Measurements from ENCODE around the gene IQGAP2.
"Not testable (repeated sequence)": the region's sequence is repeated elsewhere in the genome, so short reads cannot be mapped to it uniquely, and the experiment has no call there.

The IQGAP2 gene

DNA sequence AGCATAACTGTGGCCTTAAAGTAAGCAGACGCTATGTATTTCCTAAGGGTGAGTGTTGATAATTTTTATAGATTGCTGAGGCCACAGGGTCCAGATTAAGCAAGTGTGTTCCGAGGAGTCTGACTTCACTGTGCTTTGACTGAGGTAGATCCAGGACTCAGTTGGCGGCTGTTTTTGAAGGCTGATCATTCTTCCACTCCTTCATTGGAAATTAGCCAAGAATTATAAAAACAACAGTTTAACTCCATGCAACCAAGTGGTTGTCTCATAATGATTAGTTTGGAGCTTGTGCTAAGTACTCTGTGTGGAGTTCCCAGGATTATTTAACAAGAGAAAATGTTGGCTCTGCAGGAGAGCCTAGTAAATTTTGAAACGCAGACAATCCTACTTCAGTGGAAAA is 19.1 kb downstream of the IQGAP2 start:
- H3K27ac ChIP-seq (ENCODE audit: low read depth, low read length), result no peak overlapping the region
- no peaks in the 10 kb centered on the region for H3K36me3 ChIP-seq (ENCODE audit: insufficient read depth, low read length)
- no peaks in the 10 kb centered on the region for H3K4me1 ChIP-seq (ENCODE audit: insufficient read depth, low read length)
- H3K9me3 ChIP-seq (ENCODE audit: low read length), result no peaks in the 10 kb centered on the region
- H3K9ac ChIP-seq (ENCODE audit: low read length), result no peak overlapping the region
- H3K4me3 ChIP-seq (ENCODE audit: low read depth in 1 of 2, low read length in 2 of 2), result no peak overlapping the region
- no peaks in the 10 kb centered on the region for H3K27me3 ChIP-seq (ENCODE audit: control insufficient read depth in 1 of 2, insufficient read depth in 2 of 2, low read length in 2 of 2)

DNA sequence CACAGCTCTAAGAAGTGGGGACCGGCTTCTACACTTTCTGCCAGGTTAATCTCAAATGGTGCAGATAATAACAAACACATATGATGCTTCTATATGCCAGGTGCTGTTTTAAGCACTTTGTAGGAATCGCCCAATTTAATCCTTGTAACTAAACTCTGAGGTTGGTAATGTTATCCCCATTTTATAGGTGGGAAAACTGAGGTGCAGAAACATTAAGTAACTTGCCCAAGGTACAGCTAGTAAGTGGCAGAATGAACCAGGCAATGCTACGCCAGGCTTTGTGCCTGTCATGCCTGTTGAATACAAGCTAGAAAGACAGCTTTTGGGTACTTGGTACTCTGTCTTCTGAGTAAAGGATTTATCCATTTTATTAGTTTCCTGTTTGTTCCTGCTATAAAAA is 19.7 kb downstream of the IQGAP2 start:
- Histone ChIP-seq H3K4me3 (ENCODE audit: low read depth in 1 of 2, low read length in 2 of 2) (no peak overlapping the region), H3K9ac (ENCODE audit: low read length) (no peak overlapping the region), H3K4me1 (ENCODE audit: insufficient read depth, low read length) (no peaks in the 10 kb centered on the region), H3K27me3 (ENCODE audit: control insufficient read depth in 1 of 2, insufficient read depth in 2 of 2, low read length in 2 of 2) (no peaks in the 10 kb centered on the region), H3K27ac (ENCODE audit: low read depth, low read length) (no peak overlapping the region), H3K9me3 (ENCODE audit: low read length) (no peaks in the 10 kb centered on the region), H3K36me3 (ENCODE audit: insufficient read depth, low read length) (no peaks in the 10 kb centered on the region)

DNA sequence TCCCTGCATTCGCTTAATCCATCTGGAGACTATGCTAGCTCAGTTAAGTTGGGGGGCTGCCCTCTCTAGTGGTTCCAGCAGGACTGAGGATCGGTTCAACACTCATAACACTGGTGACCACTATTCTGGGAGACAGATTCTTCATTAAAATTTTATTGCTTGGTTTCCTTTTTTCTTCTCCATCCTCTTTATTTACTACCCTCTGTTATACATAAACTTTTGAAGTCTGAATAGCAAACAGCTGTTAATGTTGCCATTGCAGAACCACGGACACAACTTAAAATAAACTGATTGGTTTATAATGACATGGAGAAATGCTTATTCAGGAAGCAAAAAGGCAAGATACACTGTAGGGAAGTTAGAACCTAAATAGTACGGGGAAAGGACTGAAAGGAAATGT is 22.1 kb downstream of the IQGAP2 start:
- Histone ChIP-seq H3K36me3 (ENCODE audit: insufficient read depth, low read length) (no peaks in the 10 kb centered on the region), H3K4me1 (ENCODE audit: insufficient read depth, low read length) (no peaks in the 10 kb centered on the region), H3K27me3 (ENCODE audit: control insufficient read depth in 1 of 2, insufficient read depth in 2 of 2, low read length in 2 of 2) (no peaks in the 10 kb centered on the region), H3K4me3 (ENCODE audit: low read depth in 1 of 2, low read length in 2 of 2) (no peak overlapping the region), H3K27ac (ENCODE audit: low read depth, low read length) (no peak overlapping the region), H3K9me3 (ENCODE audit: low read length) (no peaks in the 10 kb centered on the region), H3K9ac (ENCODE audit: low read length) (no peak overlapping the region)

DNA sequence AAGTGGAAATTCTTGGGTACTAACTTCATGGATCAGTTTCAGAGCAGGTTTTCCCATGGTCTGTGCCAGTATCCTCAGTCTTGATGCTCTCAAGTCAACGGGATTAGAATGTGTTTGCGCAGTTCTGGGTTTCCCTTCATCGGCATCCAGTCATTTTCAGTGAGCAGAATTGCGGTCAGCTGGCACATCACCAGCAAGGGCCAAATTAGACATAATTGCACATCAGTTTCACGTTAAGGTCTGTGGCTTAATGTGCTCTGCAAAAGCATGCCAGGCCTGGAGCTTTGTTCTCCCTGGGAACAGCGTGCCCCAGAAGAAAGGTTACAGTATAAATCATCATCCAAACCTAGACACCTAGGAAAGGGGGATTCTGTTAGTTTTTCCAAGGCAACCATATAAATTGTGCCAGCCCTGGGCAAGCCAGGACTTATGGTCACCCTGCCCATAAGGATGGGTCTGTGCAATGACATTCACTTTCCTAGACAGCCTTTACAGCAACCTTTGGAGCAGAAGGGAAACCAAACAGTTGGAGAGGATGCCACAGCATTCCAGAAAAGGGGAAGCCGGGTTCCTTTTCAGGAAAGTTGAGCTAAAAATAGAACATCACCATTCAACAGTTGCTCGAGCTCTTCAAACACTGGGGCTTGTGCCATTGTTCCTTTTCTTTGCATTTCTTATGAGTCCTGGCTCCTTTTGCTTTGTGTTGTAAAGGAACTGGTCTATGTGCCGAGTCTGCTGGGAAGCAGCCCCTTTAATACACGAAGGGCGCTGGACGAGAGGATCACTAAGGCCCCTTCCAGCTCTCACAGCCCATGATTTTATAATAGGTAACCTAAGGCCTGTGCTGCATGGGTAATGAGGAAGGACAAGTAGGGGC is 23.1 kb downstream of the IQGAP2 start:
- H3K4me1 ChIP-seq (ENCODE audit: insufficient read depth, low read length), result no peaks in the 10 kb centered on the region
- no peaks in the 10 kb centered on the region for H3K36me3 ChIP-seq (ENCODE audit: insufficient read depth, low read length)
- no peak overlapping the region for H3K9ac ChIP-seq (ENCODE audit: low read length)
- H3K9me3 ChIP-seq (ENCODE audit: low read length), result no peaks in the 10 kb centered on the region
- no peak overlapping the region for H3K27ac ChIP-seq (ENCODE audit: low read depth, low read length)
- H3K27me3 ChIP-seq (ENCODE audit: control insufficient read depth in 1 of 2, insufficient read depth in 2 of 2, low read length in 2 of 2), result no peaks in the 10 kb centered on the region
- H3K4me3 ChIP-seq (ENCODE audit: low read depth in 1 of 2, low read length in 2 of 2), result no peak overlapping the region

DNA sequence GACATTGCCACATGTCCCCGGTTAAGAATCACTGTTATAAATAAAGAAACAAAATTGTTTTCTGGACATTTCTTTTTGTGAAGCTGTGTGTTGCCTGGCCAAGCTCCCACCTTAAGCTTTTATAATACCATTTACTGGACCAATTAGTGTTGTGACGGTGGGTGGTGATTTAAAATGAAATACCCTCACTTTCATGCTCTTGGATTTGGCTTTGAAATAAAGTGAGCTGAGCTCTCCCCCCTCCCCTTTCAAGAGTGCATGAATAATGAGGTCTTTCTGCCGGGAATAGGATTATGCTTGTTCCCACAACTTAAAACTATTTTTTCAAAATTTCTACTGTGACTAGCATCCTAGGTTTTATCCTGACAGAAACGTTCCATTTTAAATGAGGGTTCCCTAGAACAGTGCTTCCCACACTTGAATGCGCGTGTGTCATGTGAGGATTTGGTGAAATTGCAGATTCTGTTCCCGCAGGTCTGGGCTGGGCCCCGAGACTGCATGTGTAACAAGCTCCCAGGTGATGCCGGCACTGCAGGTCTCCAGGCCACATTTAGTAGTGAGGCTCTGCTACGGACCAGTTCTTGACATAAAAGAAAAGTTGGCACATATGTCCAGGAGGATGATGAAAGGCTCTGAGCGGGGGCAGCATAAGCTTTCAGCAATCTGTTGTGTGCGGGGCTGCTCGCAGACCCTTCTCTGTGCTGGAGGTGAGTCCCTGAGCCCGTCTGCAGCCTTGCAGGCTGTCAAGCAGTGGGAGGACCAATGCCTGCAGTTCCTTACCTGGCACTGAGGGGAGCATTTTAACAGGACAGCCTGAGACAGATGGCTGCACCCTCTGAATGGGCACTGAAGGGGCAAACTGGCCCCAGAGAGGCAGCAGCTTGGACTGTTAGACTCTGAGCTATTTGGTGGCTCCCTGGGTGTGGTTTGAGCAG is 24.4 kb downstream of the IQGAP2 start:
- H3K4me3 ChIP-seq (ENCODE audit: low read depth in 1 of 2, low read length in 2 of 2), result no peak overlapping the region
- no peaks in the 10 kb centered on the region for H3K4me1 ChIP-seq (ENCODE audit: insufficient read depth, low read length)
- H3K9ac ChIP-seq (ENCODE audit: low read length), result no peak overlapping the region
- no peaks in the 10 kb centered on the region for H3K9me3 ChIP-seq (ENCODE audit: low read length)
- H3K36me3 ChIP-seq (ENCODE audit: insufficient read depth, low read length), result no peaks in the 10 kb centered on the region
- H3K27me3 ChIP-seq (ENCODE audit: control insufficient read depth in 1 of 2, insufficient read depth in 2 of 2, low read length in 2 of 2), result no peaks in the 10 kb centered on the region
- no peak overlapping the region for H3K27ac ChIP-seq (ENCODE audit: low read depth, low read length)

DNA sequence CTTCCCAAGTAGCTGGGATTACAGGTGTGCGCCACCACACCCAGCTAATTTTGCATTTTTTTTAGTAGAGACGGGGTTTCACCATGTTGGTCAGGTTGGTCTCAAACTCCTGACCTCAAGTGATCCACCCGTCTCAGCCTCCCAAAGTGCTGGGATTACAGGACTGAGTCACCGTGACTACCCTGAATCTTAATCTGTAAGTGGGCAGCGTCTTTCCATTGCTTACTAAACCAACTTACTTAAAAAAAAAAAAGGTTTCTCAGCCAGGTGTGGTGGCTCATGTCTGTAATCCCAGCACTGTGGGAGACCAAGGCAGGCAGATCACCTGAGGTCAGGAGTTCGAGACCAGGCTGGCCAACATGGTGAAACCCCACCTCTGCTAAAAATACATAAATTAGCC is 25.5 kb downstream of the IQGAP2 start:
- H3K4me3 ChIP-seq (ENCODE audit: low read depth in 1 of 2, low read length in 2 of 2); H3K36me3 ChIP-seq (ENCODE audit: insufficient read depth, low read length); H3K27ac ChIP-seq (ENCODE audit: low read depth, low read length); H3K9ac ChIP-seq (ENCODE audit: low read length); H3K27me3 ChIP-seq (ENCODE audit: control insufficient read depth in 1 of 2, insufficient read depth in 2 of 2, low read length in 2 of 2); H3K9me3 ChIP-seq (ENCODE audit: low read length); H3K4me1 ChIP-seq (ENCODE audit: insufficient read depth, low read length): not testable (repeated sequence)

DNA sequence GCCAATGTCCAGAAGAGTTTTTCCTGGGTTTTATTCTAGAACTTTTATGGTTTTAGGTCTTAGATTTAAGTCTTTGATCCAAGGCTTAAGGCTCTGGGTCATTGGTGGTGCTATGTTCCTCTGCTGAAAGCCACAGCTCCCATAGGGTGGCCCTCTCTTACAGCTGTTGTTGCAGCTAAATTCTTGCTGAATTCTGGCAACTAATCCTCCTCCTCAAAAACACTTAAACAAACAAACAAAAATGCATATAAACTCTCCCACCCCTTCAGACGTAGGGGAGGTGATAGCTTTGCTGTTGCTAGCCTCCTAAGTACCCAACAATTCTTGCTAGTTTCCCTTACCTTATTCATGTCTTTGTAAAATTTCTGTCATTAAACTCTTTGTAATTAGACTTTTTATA is 30.2 kb downstream of the IQGAP2 start:
- Histone ChIP-seq H3K4me3 (ENCODE audit: low read depth in 1 of 2, low read length in 2 of 2) (no peak overlapping the region), H3K36me3 (ENCODE audit: insufficient read depth, low read length) (no peaks in the 10 kb centered on the region), H3K4me1 (ENCODE audit: insufficient read depth, low read length) (no peaks in the 10 kb centered on the region), H3K9me3 (ENCODE audit: low read length) (no peaks in the 10 kb centered on the region), H3K27me3 (ENCODE audit: control insufficient read depth in 1 of 2, insufficient read depth in 2 of 2, low read length in 2 of 2) (no peaks in the 10 kb centered on the region), H3K27ac (ENCODE audit: low read depth, low read length) (no peak overlapping the region), H3K9ac (ENCODE audit: low read length) (no peak overlapping the region)

DNA sequence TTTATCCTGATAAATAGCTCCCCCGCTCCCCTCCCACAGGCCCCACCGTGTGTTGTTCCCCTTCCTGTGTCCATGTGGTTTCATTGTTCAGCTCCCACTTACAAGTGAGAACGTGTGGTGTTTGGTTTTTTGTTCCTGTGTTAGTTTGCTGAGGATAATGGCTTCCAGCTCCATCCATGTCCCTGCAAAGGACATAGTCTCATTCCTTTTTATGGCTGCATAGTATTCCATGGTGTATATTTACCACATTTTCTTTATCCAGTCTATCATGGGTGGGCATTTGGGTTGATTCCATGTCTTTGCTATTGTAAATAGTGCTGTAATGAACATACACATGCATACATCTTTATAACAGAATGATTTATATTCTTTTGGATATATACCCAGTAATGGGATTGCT is 34.4 kb downstream of the IQGAP2 start:
- H3K9me3 ChIP-seq (ENCODE audit: low read length); H3K9ac ChIP-seq (ENCODE audit: low read length); H3K4me1 ChIP-seq (ENCODE audit: insufficient read depth, low read length); H3K27ac ChIP-seq (ENCODE audit: low read depth, low read length); H3K4me3 ChIP-seq (ENCODE audit: low read depth in 1 of 2, low read length in 2 of 2); H3K36me3 ChIP-seq (ENCODE audit: insufficient read depth, low read length); H3K27me3 ChIP-seq (ENCODE audit: control insufficient read depth in 1 of 2, insufficient read depth in 2 of 2, low read length in 2 of 2): not testable (repeated sequence)

DNA sequence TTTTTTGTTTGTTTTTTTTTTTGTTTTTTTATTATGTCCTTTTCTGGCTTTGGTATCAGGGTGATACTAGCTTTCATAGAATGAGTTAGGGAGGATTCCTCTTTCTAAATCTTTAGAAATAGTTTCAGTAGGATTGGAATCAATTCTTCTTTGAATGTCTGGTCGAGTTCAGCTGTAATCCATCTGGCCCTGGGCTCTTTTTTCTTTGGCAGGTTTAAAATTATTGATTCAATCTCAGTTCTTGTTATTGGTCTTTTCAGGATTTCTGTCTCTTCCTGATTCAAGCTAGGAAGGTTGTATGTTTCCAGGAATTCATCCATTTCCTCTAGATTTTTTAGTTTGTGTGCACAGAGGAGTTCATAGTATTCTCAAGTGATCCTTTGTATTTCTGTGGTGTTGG is 34.9 kb downstream of the IQGAP2 start:
- no peak overlapping the region for H3K9ac ChIP-seq (ENCODE audit: low read length)
- no peaks in the 10 kb centered on the region for H3K27me3 ChIP-seq (ENCODE audit: control insufficient read depth in 1 of 2, insufficient read depth in 2 of 2, low read length in 2 of 2)
- H3K9me3 ChIP-seq (ENCODE audit: low read length), result no peaks in the 10 kb centered on the region
- H3K4me3 ChIP-seq (ENCODE audit: low read depth in 1 of 2, low read length in 2 of 2), result no peak overlapping the region
- no peaks in the 10 kb centered on the region for H3K36me3 ChIP-seq (ENCODE audit: insufficient read depth, low read length)
- no peak overlapping the region for H3K27ac ChIP-seq (ENCODE audit: low read depth, low read length)
- no peaks in the 10 kb centered on the region for H3K4me1 ChIP-seq (ENCODE audit: insufficient read depth, low read length)

DNA sequence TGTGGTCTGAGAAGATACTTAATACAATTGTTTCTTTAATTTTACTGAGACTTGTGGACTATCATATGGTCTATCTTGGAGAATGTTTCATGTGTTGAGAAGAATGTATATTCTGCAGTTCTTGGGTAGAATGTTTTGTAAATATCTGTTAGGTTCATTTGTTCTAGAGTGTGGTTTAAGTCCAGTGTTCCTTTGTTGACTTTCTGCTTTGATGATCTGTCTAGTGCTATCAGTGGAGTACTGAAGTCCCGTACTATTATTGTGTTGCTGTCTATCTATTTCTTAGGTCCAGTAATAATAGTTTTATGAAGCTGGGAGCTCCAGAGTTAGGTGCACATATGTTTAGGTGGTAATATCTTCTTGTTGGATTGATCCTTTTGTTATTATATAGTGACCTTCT is 36.1 kb downstream of the IQGAP2 start:
- H3K36me3 ChIP-seq (ENCODE audit: insufficient read depth, low read length), result no peaks in the 10 kb centered on the region
- no peak overlapping the region for H3K4me3 ChIP-seq (ENCODE audit: low read depth in 1 of 2, low read length in 2 of 2)
- H3K9me3 ChIP-seq (ENCODE audit: low read length), result no peaks in the 10 kb centered on the region
- no peak overlapping the region for H3K9ac ChIP-seq (ENCODE audit: low read length)
- H3K27ac ChIP-seq (ENCODE audit: low read depth, low read length), result no peak overlapping the region
- no peaks in the 10 kb centered on the region for H3K27me3 ChIP-seq (ENCODE audit: control insufficient read depth in 1 of 2, insufficient read depth in 2 of 2, low read length in 2 of 2)
- H3K4me1 ChIP-seq (ENCODE audit: insufficient read depth, low read length), result no peaks in the 10 kb centered on the region

DNA sequence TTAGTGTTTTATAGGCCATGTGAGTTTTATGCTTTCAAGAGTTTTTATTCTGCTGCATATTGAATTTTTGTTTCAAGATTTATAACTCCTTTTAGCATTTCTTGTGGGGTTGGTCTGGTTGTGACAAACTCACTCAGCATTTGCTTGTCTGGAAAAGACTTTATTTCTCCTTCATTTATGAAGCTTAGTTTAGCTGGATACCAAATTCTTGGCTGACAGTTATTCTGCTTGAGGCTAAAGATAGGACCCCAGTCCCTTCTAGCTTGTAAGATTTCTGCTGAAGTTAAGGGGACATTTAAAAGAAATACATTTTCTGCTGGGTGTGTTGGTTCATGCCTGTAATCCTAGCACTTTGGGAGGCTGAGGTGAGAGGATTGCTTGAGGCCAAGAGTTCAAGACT is 36.8 kb downstream of the IQGAP2 start:
- Histone ChIP-seq H3K4me1 (ENCODE audit: insufficient read depth, low read length) (no peaks in the 10 kb centered on the region), H3K9ac (ENCODE audit: low read length) (no peak overlapping the region), H3K36me3 (ENCODE audit: insufficient read depth, low read length) (no peaks in the 10 kb centered on the region), H3K27ac (ENCODE audit: low read depth, low read length) (no peak overlapping the region), H3K9me3 (ENCODE audit: low read length) (no peaks in the 10 kb centered on the region), H3K4me3 (ENCODE audit: low read depth in 1 of 2, low read length in 2 of 2) (no peak overlapping the region), H3K27me3 (ENCODE audit: control insufficient read depth in 1 of 2, insufficient read depth in 2 of 2, low read length in 2 of 2) (no peaks in the 10 kb centered on the region)
